Left lobe of liver (tissue), 2 donors: ENCODE results near the gene MAT2B. TPM values are rescaled to one million over a fixed set of nuclear protein-coding genes. Genes with fewer than 3 reads are reported as not detected.
"Not testable (repeated sequence)": the region's sequence is repeated elsewhere in the genome, so short reads cannot be mapped to it uniquely, and the experiment has no call there.

Experiments
- ATAC-seq: fragments of 200-7000 bp; cut with Tn5 transposase; one replicate; pipeline ENCODE4 v1.9.1; 2020; ENCODE audit warnings: mild to moderate bottlenecking, moderate library complexity
- DNase-seq: peaks from one replicate; pipeline ENCODE4 v3.0.0-alpha.2; 2020; ENCODE audit warnings: low spot score
- total RNA-seq: library from RNA; stranded (reverse); gene quantifications from one replicate; pipeline ENCODE4 v1.2.1, GENCODE V29; 2021
- donor health status: DM: no; HTN: no; CAD: no; lungs with moderate emphysema.
- donor health status: DM: no; HTN: yes; CAD: no.

The MAT2B gene
- total RNA-seq, 1 donor from 2014 or later = 22.8 TPM

GRCh38 chr5:163503106-163504078 lies 2.0 kb upstream of the MAT2B start:
- peak; percentile 54 for ATAC-seq

DNA sequence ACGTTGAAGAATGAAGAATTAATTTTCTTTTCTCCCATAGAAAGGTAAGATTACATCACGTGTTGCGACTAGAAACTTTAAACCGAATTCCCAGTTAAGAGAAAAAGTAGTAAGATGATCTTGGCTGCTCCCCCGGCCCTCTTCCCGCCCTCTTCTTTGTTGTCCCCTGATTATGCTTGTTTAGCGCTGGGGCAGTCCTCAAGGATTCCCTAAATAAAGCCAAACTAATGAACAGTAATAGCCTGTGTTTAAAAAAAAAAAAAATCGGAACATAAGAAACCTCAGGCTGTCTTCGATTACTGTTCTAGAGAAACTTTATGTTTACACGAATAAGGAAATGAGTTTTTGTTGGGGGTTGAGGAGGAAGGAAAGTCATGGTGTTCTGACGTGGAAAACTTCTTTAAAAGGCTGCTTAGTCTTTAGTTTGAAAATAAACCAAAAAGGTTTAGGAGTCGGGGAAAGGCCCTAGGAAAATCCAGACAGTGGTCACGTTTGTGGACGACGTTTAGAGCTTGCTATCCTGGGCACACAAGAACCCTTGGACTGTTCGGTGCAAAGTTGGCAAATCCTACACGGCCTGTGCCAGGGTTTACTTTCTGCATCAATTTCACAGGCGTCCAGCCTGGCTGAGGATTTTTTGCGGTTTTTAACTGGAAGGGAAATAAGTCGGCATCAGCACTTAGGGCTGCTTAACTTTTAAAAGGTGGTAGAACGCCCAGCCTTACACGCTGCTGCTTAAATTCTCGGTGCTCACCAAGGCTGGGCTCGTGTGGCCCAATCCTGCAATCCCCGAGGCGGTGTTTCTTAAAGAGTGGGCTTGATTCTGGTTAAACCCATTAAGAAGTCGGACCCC lies 1.1 kb upstream of the MAT2B start:
- peak; percentile 86 for DNase-seq
- ATAC-seq = peak; percentile 52

More at GRCh38 chr5:163503106-163504078, 2.0 kb upstream of the MAT2B start:
- DNase-seq = peak; percentile 74

GRCh38 chr5:163505049-163505367 lies 411 bp upstream of the MAT2B start:
- ATAC-seq = no peak
- no peak for DNase-seq

DNA sequence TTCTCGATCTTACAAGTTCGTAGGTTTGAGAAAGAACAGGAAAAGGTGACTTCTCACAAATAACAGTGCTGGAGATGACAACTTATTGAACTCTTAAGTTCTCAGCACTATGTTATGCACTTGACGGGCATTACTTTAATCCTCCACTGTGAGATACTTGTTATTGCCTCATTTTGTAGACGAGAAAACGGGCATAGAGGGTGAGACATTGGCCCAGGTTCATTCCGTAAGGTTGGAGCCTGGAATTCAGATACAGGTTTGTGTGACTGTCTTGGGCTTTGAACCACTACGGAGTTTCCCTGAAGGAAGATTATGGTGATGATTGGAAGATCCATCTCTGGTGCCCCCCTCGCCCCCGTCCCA lies 657 bp downstream of the MAT2B start:
- ATAC-seq (no peak), DNase-seq (no peak)

- no peak for ATAC-seq
- no peak for DNase-seq
These were observed 1.3 kb downstream of the MAT2B start for GRCh38 chr5:163506726-163507125.

DNA sequence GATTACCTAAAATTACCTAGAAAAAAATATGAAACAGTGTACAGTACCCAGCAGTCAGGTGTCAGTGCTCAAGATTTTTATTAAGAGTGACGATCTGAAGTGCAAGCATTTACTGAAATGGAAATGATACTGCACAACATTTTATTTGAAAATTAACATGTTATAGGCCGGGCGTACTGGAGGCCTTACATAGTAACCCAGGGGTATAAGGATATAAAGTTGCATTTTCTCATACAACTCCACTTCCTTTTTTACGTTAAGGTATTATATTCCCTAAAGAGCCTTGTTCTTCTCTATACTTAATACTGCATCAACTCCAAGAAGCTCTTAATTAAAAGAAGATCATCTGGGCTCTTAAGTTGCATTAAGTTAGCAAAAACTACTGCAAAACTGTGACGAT lies 3.3 kb downstream of the MAT2B start:
- ATAC-seq = no peak
- DNase-seq = no peak

DNA sequence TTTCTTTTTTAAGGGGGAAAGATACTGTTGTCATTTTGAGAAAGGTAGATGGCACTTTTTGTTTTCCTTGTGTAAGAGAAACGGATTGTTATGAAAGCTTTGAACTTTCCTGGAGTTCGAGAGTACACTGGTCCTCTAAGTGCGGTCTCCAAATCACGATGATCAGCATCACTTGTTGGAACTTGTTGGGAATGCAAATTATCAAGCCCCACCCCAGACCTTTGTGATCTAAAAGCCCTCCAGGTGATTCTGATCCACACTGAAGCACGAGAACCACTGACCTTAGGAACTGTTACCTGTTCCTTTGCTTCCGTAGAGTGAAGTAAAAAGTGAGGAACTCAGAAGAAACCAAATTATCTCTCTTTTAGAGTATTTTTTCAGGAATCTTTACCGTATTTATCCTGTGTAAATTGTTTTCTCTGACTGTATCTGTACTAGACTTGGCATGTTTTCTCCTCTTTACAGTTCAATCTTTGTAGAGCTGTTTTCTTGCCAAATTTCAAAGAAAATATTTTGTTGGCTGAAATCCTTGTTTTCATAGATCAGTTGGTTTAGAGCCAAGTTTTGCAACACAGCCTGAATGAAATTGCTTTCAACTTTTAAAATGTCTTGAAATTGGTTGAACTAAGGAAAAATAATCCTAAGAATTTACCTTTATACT lies 4.0 kb downstream of the MAT2B start:
- ATAC-seq (peak; percentile 38), DNase-seq (peak; percentile 63)

DNA sequence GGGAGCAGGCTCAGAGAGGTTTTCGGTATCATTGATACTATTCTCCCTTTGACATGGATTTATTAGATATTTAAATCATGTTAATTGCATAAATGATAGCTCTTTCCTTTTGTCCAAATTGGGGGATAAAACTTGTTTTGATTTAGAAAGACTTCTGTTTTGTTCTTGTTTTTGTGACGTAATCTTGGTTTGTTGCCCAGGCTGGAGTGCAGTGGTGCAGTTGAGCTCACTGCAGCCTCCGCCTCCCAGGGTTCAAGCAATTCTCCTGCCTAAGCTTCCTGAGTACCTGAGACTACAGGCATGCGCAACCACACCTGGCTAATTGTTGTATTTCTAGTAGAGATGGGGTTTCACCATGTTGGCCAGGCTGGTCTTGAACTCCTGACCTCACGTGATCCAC lies 7.1 kb downstream of the MAT2B start:
- ATAC-seq (no peak), DNase-seq (no peak)

DNA sequence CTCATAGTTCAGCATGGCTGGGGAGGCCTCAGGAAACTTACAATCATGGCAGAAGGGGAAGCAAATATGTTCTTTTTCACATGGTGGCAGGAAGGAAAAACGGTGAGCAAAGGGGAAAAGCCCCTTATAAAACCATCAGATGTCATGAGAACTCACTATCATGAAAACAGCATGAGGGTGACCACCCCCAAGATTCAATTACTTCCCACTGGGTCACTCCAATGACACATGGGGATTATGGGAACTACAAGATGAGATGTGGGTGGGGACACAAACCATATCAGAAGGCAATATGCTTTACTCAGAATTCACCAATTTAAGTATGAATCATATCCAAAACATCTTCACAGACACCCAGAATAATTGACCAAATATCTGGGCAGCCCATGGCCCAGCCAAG lies 19.7 kb downstream of the MAT2B start:
- DNase-seq (no peak), ATAC-seq (no peak)

- DNase-seq = no peak
- no peak for ATAC-seq
These were observed 24.3 kb downstream of the MAT2B start for GRCh38 chr5:163529698-163530097.

DNA sequence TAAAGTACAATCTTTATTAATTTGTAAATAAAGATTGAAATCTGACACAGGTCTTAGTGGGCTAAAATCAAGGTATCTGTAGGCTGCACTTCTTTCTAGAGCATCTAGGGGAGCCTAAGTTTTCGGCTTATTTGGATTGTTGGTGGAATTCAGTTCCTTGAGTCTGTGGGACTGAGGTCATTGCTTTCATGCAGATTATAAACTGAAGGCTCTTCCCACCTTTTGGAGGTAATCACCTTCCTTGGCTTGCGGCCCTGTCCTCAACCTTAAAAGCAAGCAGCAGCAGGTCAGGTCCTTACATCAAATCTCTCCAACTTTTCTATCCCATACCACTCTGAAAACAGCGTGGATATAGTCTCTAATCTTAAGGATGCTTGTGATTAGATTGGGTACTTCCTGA lies 25.9 kb downstream of the MAT2B start:
- ATAC-seq = no peak
- DNase-seq = no peak

- DNase-seq = no peak
- ATAC-seq = no peak
These were observed 27.0 kb downstream of the MAT2B start for GRCh38 chr5:163532171-163533084.

GRCh38 chr5:163533223-163533622 lies 27.8 kb downstream of the MAT2B start:
- ATAC-seq (no peak), DNase-seq (no peak)

GRCh38 chr5:163534492-163535094 lies 29.2 kb downstream of the MAT2B start:
- no peak for ATAC-seq
- no peak for DNase-seq

- ATAC-seq (no peak), DNase-seq (no peak)
These were observed 29.9 kb downstream of the MAT2B start for GRCh38 chr5:163535290-163535689.

DNA sequence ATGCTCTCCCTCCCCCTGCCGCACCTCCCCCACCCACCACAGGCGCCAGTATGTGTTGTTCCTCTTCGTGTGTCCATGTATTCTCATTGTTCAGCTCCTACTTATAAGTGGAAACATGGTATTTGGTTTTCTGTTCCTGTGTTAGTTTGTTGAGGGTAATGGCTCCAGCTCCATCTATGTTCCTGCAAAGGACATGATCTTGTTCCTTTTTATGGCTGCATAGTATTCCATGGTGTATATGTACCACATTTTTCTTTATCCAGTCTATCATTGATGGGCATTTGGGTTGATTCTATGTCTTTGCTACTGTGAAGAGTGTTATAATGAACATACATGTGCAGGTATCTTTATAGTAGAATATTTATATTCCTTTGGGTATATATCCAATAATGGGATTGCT lies 31.0 kb downstream of the MAT2B start:
- not testable (repeated sequence) for ATAC-seq, DNase-seq

GRCh38 chr5:163540696-163541095 lies 35.3 kb downstream of the MAT2B start:
- ATAC-seq = no peak
- no peak for DNase-seq

GRCh38 chr5:163542771-163543170 lies 37.4 kb downstream of the MAT2B start:
- no peak for ATAC-seq
- DNase-seq = no peak

- ATAC-seq (no peak), DNase-seq (no peak)
These were observed 38.6 kb downstream of the MAT2B start for GRCh38 chr5:163544041-163544440.

GRCh38 chr5:163544836-163545235 lies 39.4 kb downstream of the MAT2B start:
- ATAC-seq (no peak), DNase-seq (no peak)
